Neural cell (in vitro differentiated cells): Measurements from ENCODE around the gene GLRB. TPM values are rescaled to one million over a fixed set of nuclear protein-coding genes. Genes with fewer than 3 reads are reported as not detected.

Source experiments
- H2AFZ ChIP-seq: fragments of 200-600, 300-800 bp; sonication (generic), shearing (Covaris generic); 2 replicates; pipeline ENCODE4 v1.6.0; 2014; ENCODE audit warnings: low read depth, mild to moderate bottlenecking, antibody characterized with exemption, low read length, moderate library complexity
- H3F3A ChIP-seq: fragments of 200-600 bp; shearing (Covaris generic); 2 replicates; pipeline ENCODE4 v1.6.1; 2016; ENCODE audit warnings: mild to moderate bottlenecking, moderate library complexity, mixed read lengths, antibody characterized with exemption, low read length; ENCODE audit not compliant: insufficient read depth, poor library complexity, severe bottlenecking
- H3K27ac ChIP-seq: fragments of 200-600, 300-800 bp; sonication (generic), shearing (Covaris generic); 2 replicates; pipeline ENCODE4 v1.5.1; 2014; ENCODE audit warnings: mild to moderate bottlenecking, low read length, moderate library complexity
- H3K27me3 ChIP-seq: fragments of 300-800, 200-600 bp; sonication (generic), shearing (Covaris generic); 2 replicates; pipeline ENCODE4 v1.6.0; 2014; ENCODE audit warnings: mild to moderate bottlenecking, low read depth, low read length, moderate library complexity; ENCODE audit not compliant: insufficient read depth
- H3K36me3 ChIP-seq: fragments of 300-800, 200-600 bp; sonication (generic), shearing (Covaris generic); 2 replicates; pipeline ENCODE4 v1.5.1; 2014; ENCODE audit warnings: mild to moderate bottlenecking, antibody characterized with exemption, low read length, moderate library complexity; ENCODE audit not compliant: insufficient read depth
- H3K4me2 ChIP-seq: fragments of 300-800, 200-600 bp; sonication (generic), shearing (Covaris generic); 2 replicates; pipeline ENCODE4 v1.6.0; 2014; ENCODE audit warnings: mild to moderate bottlenecking, low read length
- H3K4me3 ChIP-seq: fragments of 300-800, 200-600 bp; sonication (generic), shearing (Covaris generic); 2 replicates; pipeline ENCODE4 v1.5.1; 2014; ENCODE audit warnings: mild to moderate bottlenecking, low read length, moderate library complexity
- H3K79me2 ChIP-seq: fragments of 200-600 bp; shearing (Covaris generic); replicated peaks from 2 replicates; pipeline ENCODE4 v1.6.0; 2014; ENCODE audit warnings: mild to moderate bottlenecking, low read length, moderate library complexity; ENCODE audit not compliant: insufficient read depth
- H3K9ac ChIP-seq: fragments of 300-800, 200-600 bp; sonication (generic), shearing (Covaris generic); 2 replicates; pipeline ENCODE4 v1.6.1; 2016; ENCODE audit warnings: mild to moderate bottlenecking, low read length, mixed read lengths
- H3K9me2 ChIP-seq: fragments of 200-600 bp; shearing (Covaris generic); 2 replicates; pipeline ENCODE4 v1.6.1; 2016; ENCODE audit warnings: mild to moderate bottlenecking, low read length, mixed read lengths; ENCODE audit not compliant: insufficient read depth
- H3K9me3 ChIP-seq: fragments of 200-600, 300-800 bp; sonication (generic), shearing (Covaris generic); 2 replicates; pipeline ENCODE4 v1.6.1; 2016; ENCODE audit warnings: mild to moderate bottlenecking, mixed run types, low read length, moderate library complexity, mixed read lengths
- H4K20me1 ChIP-seq: fragments of 200-600 bp; shearing (Covaris generic); 2 replicates; pipeline ENCODE4 v1.6.1; 2016; ENCODE audit warnings: mild to moderate bottlenecking, mixed run types; ENCODE audit not compliant: insufficient read depth
- EP300 ChIP-seq: fragments of 450-650 bp; conservative IDR thresholded peaks from 2 replicates; pipeline ENCODE4 v1.6.1; 2014; ENCODE audit warnings: antibody characterized with exemption, mild to moderate bottlenecking, moderate library complexity; ENCODE audit not compliant: poor library complexity, severe bottlenecking
- EZH2 ChIP-seq: fragments of 200-600, 300-800 bp; shearing (Covaris generic), sonication (generic); IDR thresholded peaks from 2 replicates; pipeline ENCODE4 v1.6.1; 2014; ENCODE audit warnings: antibody characterized with exemption, low read length, borderline replicate concordance, mild to moderate bottlenecking; ENCODE audit not compliant: insufficient read depth, poor library complexity, severe bottlenecking
- MXI1 ChIP-seq: fragments of 450-650 bp; conservative IDR thresholded peaks from 2 replicates; pipeline ENCODE4 v1.6.1; 2014; ENCODE audit warnings: antibody characterized with exemption, mild to moderate bottlenecking; ENCODE audit not compliant: poor library complexity, severe bottlenecking
- POLR2AphosphoS5 ChIP-seq: IDR thresholded peaks from 2 replicates; pipeline ENCODE4 v1.6.1; 2012
- RAD21 ChIP-seq: fragments of 450-650 bp; conservative IDR thresholded peaks from 2 replicates; pipeline ENCODE4 v1.6.1; 2014; ENCODE audit warnings: antibody characterized with exemption, mild to moderate bottlenecking, moderate library complexity
- SMC3 ChIP-seq: fragments of 450-650 bp; conservative IDR thresholded peaks from 2 replicates; pipeline ENCODE4 v1.6.1; 2014; ENCODE audit warnings: antibody characterized with exemption, mild to moderate bottlenecking, moderate library complexity; ENCODE audit not compliant: poor library complexity
- TAF1 ChIP-seq: IDR thresholded peaks from 2 replicates; pipeline ENCODE4 v1.6.1; 2012; ENCODE audit warnings: low read depth
- polyA plus RNA-seq: library from polyadenylated mRNA; depleted of rRNA; stranded (reverse); fragments of >200 nt; gene quantifications from 2 replicates; pipeline ENCODE4 v1.2.3, GENCODE V29; 2014
- TF ChIP-seq, protein P1 (sequence below): fragments of 450-650 bp; IDR thresholded peaks from 2 replicates; pipeline ENCODE4 v1.5.1; 2014; ENCODE audit warnings: antibody characterized with exemption, mild to moderate bottlenecking, moderate library complexity; ENCODE audit not compliant: poor library complexity, severe bottlenecking
- TF ChIP-seq, protein P2 (sequence below): IDR thresholded peaks from 2 replicates; pipeline ENCODE4 v1.6.1; 2012; ENCODE audit warnings: borderline replicate concordance

GLRB gene
- polyA plus RNA-seq, 1 donor from 2014 or later: 24.9 TPM

DNA sequence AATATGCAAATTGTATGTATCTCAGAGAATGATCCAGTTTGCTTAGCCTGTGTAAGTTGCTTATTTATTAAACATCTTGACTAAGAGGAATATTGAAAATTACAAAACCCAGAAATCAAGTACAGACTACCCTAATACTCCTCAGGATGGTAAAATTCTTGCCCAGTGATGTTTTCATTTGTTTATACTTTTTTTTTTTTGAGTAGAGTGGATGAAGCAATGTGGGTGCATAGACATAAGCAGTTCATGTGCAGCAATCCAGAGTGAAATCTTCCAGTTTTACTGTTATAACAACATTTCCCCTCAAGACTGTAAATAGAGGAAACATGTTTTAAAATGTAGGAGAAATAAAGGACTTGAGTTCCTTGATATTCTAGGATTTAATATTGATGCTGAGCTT is 4.7 kb downstream of the GLRB start:
- no peak overlapping the region for H3K4me3 ChIP-seq
- no peaks in the 10 kb centered on the region for H3F3A ChIP-seq
- no peaks in the 10 kb centered on the region for H3K9me2 ChIP-seq
- no peak overlapping the region for H3K4me2 ChIP-seq
- no peak overlapping the region for H2AFZ ChIP-seq
- H3K27ac ChIP-seq: no peak overlapping the region
- H4K20me1 ChIP-seq: no peaks in the 10 kb centered on the region
- no peak for TF ChIP-seq MXI1
- no peak for TF ChIP-seq POLR2AphosphoS5
- TF ChIP-seq EP300: no peak
- TF ChIP-seq, protein P1, sequence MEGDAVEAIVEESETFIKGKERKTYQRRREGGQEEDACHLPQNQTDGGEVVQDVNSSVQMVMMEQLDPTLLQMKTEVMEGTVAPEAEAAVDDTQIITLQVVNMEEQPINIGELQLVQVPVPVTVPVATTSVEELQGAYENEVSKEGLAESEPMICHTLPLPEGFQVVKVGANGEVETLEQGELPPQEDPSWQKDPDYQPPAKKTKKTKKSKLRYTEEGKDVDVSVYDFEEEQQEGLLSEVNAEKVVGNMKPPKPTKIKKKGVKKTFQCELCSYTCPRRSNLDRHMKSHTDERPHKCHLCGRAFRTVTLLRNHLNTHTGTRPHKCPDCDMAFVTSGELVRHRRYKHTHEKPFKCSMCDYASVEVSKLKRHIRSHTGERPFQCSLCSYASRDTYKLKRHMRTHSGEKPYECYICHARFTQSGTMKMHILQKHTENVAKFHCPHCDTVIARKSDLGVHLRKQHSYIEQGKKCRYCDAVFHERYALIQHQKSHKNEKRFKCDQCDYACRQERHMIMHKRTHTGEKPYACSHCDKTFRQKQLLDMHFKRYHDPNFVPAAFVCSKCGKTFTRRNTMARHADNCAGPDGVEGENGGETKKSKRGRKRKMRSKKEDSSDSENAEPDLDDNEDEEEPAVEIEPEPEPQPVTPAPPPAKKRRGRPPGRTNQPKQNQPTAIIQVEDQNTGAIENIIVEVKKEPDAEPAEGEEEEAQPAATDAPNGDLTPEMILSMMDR: no peak
- H3K79me2 ChIP-seq: peaks cover 4% of the 10 kb centered on the region
- H3K9ac ChIP-seq: no peak overlapping the region
- H3K36me3 ChIP-seq: peaks cover 5% of the 10 kb centered on the region
- H3K27me3 ChIP-seq: no peaks in the 10 kb centered on the region
- H3K9me3 ChIP-seq: no peaks in the 10 kb centered on the region

DNA sequence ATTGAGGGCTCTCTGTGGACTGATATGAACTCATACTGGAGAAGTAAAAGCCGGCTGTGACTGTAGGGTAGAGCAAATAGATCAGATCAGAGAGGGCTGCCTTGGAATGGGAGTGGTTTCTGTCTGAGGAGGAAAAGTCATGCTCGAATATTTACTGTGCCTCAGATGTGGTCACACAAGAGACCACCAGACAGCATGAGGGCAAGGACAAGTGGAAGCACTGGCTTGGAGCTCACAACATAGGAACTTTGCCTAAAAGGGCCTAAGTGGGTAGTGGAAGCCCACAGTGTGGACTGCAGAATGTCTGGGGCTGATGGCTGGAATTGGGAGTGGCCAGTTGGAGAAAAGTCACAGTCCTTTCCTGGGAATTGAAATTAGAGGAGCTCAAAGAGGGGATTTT is 19.8 kb downstream of the GLRB start:
- no peak for TF ChIP-seq RAD21
- no peak for TF ChIP-seq MXI1
- no peak for TF ChIP-seq TAF1
- TF ChIP-seq, protein P1: no peak
- TF ChIP-seq, protein P2, sequence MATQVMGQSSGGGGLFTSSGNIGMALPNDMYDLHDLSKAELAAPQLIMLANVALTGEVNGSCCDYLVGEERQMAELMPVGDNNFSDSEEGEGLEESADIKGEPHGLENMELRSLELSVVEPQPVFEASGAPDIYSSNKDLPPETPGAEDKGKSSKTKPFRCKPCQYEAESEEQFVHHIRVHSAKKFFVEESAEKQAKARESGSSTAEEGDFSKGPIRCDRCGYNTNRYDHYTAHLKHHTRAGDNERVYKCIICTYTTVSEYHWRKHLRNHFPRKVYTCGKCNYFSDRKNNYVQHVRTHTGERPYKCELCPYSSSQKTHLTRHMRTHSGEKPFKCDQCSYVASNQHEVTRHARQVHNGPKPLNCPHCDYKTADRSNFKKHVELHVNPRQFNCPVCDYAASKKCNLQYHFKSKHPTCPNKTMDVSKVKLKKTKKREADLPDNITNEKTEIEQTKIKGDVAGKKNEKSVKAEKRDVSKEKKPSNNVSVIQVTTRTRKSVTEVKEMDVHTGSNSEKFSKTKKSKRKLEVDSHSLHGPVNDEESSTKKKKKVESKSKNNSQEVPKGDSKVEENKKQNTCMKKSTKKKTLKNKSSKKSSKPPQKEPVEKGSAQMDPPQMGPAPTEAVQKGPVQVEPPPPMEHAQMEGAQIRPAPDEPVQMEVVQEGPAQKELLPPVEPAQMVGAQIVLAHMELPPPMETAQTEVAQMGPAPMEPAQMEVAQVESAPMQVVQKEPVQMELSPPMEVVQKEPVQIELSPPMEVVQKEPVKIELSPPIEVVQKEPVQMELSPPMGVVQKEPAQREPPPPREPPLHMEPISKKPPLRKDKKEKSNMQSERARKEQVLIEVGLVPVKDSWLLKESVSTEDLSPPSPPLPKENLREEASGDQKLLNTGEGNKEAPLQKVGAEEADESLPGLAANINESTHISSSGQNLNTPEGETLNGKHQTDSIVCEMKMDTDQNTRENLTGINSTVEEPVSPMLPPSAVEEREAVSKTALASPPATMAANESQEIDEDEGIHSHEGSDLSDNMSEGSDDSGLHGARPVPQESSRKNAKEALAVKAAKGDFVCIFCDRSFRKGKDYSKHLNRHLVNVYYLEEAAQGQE: no peak
- TF ChIP-seq POLR2AphosphoS5: no peak
- TF ChIP-seq SMC3: no peak
- TF ChIP-seq EP300: no peak
- TF ChIP-seq EZH2: no peak
- Histone ChIP-seq H3K27ac (no peak overlapping the region), H3K9me2 (no peaks in the 10 kb centered on the region), H3K27me3 (no peaks in the 10 kb centered on the region), H3F3A (no peaks in the 10 kb centered on the region), H3K36me3 (no peaks in the 10 kb centered on the region), H3K4me3 (no peak overlapping the region), H4K20me1 (no peaks in the 10 kb centered on the region), H2AFZ (no peak overlapping the region), H3K4me2 (no peak overlapping the region), H3K9ac (no peak overlapping the region), H3K79me2 (no peaks in the 10 kb centered on the region), H3K9me3 (no peaks in the 10 kb centered on the region)
